ENCODE results near the gene CLSTN2. TPM values are rescaled to one million over a fixed set of nuclear protein-coding genes. Genes with fewer than 3 reads are reported as not detected.

The CLSTN2 gene
- total and polyA plus RNA-seq, 4 donors, result 0.09 to 2.2 (median 0.55) TPM

GRCh38 chr3:140092848-140093536, 158.0 kb downstream of the CLSTN2 start:
- Histone ChIP-seq H3K27me3 (ENCODE audit: control insufficient read depth in 4 of 4, insufficient read depth in 4 of 4, low read length in 3 of 4) (peaks cover 0 to 4% (median 0%) of the 10 kb centered on the region in 4 donors), H3K27ac (ENCODE audit: low read depth in 1 of 2, low read length in 2 of 2) (no peak overlapping the region), H3K36me3 (ENCODE audit: control insufficient read depth in 4 of 4, insufficient read depth in 3 of 4, low read depth in 1 of 4, low read length in 3 of 4) (no peaks in the 10 kb centered on the region), H3K4me1 (ENCODE audit: control insufficient read depth in 4 of 4, insufficient read depth in 4 of 4, low read length in 3 of 4) (no peaks in the 10 kb centered on the region), H3K9me3 (ENCODE audit: control insufficient read depth in 4 of 4, low read length in 3 of 4) (no peaks in the 10 kb centered on the region), H3K9ac (ENCODE audit: low read depth in 1 of 2, low read length in 2 of 2) (no peak overlapping the region), H3K4me3 (ENCODE audit: low read depth in 1 of 3, low read length in 3 of 3) (no peak overlapping the region)
- DNase-seq (ENCODE audit: low spot score), result no peak
- TF ChIP-seq TAF1 (conservative IDR thresholded peaks at IDR 0.05) (no peak), GABPA (IDR thresholded peaks at IDR 0.05 in 1 of 2, conservative IDR thresholded peaks at IDR 0.05 in 1 of 2) (no peak), HNF4A (conservative IDR thresholded peaks at IDR 0.05) (no peak), HNF4G (IDR thresholded peaks at IDR 0.05) (no peak), REST (IDR thresholded peaks at IDR 0.05) (no peak), CTCF (IDR thresholded peaks at IDR 0.05; ENCODE audit: low read depth, low read length, missing input control) (no peak), FOXA2 (IDR thresholded peaks at IDR 0.05) (no peak), YY1 (IDR thresholded peaks at IDR 0.05) (no peak), ZBTB33 (IDR thresholded peaks at IDR 0.05) (no peak), JUND (IDR thresholded peaks at IDR 0.05) (no peak), MAX (IDR thresholded peaks at IDR 0.05) (no peak), EGR1 (IDR thresholded peaks at IDR 0.05; ENCODE audit: low read depth in 2 of 2) (no peak), RXRA (IDR thresholded peaks at IDR 0.05) (no peak)
- 83% methylated on average over 8 of the region's 8 CpGs for WGBS

- Histone ChIP-seq H3K36me3 (ENCODE audit: control insufficient read depth in 4 of 4, insufficient read depth in 3 of 4, low read depth in 1 of 4, low read length in 3 of 4) (no peaks in the 10 kb centered on the region), H3K27ac (ENCODE audit: low read depth in 1 of 2, low read length in 2 of 2) (no peak overlapping the region), H3K27me3 (ENCODE audit: control insufficient read depth in 4 of 4, insufficient read depth in 4 of 4, low read length in 3 of 4) (peaks cover 0 to 4% (median 0%) of the 10 kb centered on the region in 4 donors), H3K9me3 (ENCODE audit: control insufficient read depth in 4 of 4, low read length in 3 of 4) (no peaks in the 10 kb centered on the region), H3K9ac (ENCODE audit: low read depth in 1 of 2, low read length in 2 of 2) (no peak overlapping the region), H3K4me1 (ENCODE audit: control insufficient read depth in 4 of 4, insufficient read depth in 4 of 4, low read length in 3 of 4) (no peaks in the 10 kb centered on the region), H3K4me3 (ENCODE audit: low read depth in 1 of 3, low read length in 3 of 3) (no peak overlapping the region)
- WGBS, result 56% methylated on average over 5 of the region's 5 CpGs
- DNase-seq (ENCODE audit: low spot score), result no peak
- TF ChIP-seq NR2F2 (IDR thresholded peaks at IDR 0.05) (no peak), CTCF (IDR thresholded peaks at IDR 0.05; ENCODE audit: low read depth, low read length, missing input control) (no peak), ATF3 (IDR thresholded peaks at IDR 0.05) (no peak), YY1 (IDR thresholded peaks at IDR 0.05) (no peak), ZBTB33 (IDR thresholded peaks at IDR 0.05) (no peak), RAD21 (IDR thresholded peaks at IDR 0.05) (no peak), HNF4G (IDR thresholded peaks at IDR 0.05) (no peak), MAX (IDR thresholded peaks at IDR 0.05) (no peak), TAF1 (conservative IDR thresholded peaks at IDR 0.05) (no peak), GABPA (IDR thresholded peaks at IDR 0.05 in 1 of 2, conservative IDR thresholded peaks at IDR 0.05 in 1 of 2) (no peak), FOXA1 (IDR thresholded peaks at IDR 0.05) (no peak)
Measured at GRCh38 chr3:140093742-140094141, 158.8 kb downstream of the CLSTN2 start.
